Endodermal cell (in vitro differentiated cells): ENCODE data around the gene PACRG. TPM values are rescaled to one million over a fixed set of nuclear protein-coding genes. Genes with fewer than 3 reads are reported as not detected.

Source experiments
- DNase-seq: peaks from one replicate; pipeline ENCODE4 v3.0.0-alpha.2; 2017
- H3K27ac ChIP-seq: 2 replicates; pipeline ENCODE4 v1.5.1; 2013; ENCODE audit warnings: mild to moderate bottlenecking, low read depth, low read length, moderate library complexity
- H3K27me3 ChIP-seq: 2 replicates; pipeline ENCODE4 v1.6.1; 2013; ENCODE audit warnings: mild to moderate bottlenecking, low read length, moderate library complexity; ENCODE audit not compliant: insufficient read depth, control insufficient read depth, poor library complexity, severe bottlenecking
- H3K36me3 ChIP-seq: 2 replicates; pipeline ENCODE4 v1.7.0; 2013; ENCODE audit warnings: mild to moderate bottlenecking, low read length, moderate library complexity; ENCODE audit not compliant: control insufficient read depth, insufficient read depth
- H3K4me1 ChIP-seq: one replicate; pipeline ENCODE4 v1.7.0; 2013; ENCODE audit warnings: low read length; ENCODE audit not compliant: control insufficient read depth, insufficient read depth
- H3K4me3 ChIP-seq: 2 replicates; pipeline ENCODE4 v1.5.1; 2013; ENCODE audit warnings: mild to moderate bottlenecking, low read length, moderate library complexity
- H3K9ac ChIP-seq: 2 replicates; pipeline ENCODE4 v1.6.1; 2013; ENCODE audit warnings: mild to moderate bottlenecking, low read length, moderate library complexity; ENCODE audit not compliant: poor library complexity, severe bottlenecking; ENCODE audit errors: extremely low read depth
- H3K9me3 ChIP-seq: 2 replicates; pipeline ENCODE4 v1.6.1; 2013; ENCODE audit warnings: mild to moderate bottlenecking, low read length, moderate library complexity; ENCODE audit not compliant: control insufficient read depth
- H3K27ac Mint-ChIP-seq: 2 replicates; pipeline ENCODE4 v1.8.0; 2020; ENCODE audit warnings: mixed read lengths
- H3K27me3 Mint-ChIP-seq: 2 replicates; pipeline ENCODE4 v1.8.0; 2021; ENCODE audit warnings: mild to moderate bottlenecking, mixed read lengths; ENCODE audit not compliant: insufficient read depth
- H3K36me3 Mint-ChIP-seq: 2 replicates; pipeline ENCODE4 v1.8.0; 2020; ENCODE audit warnings: low read depth, mixed read lengths
- H3K4me1 Mint-ChIP-seq: 2 replicates; pipeline ENCODE4 v1.8.0; 2020; ENCODE audit warnings: mixed read lengths
- H3K4me3 Mint-ChIP-seq: 2 replicates; pipeline ENCODE4 v1.8.0; 2020; ENCODE audit warnings: mild to moderate bottlenecking, moderate library complexity, mixed read lengths
- H3K9me3 Mint-ChIP-seq: 2 replicates; pipeline ENCODE4 v1.8.0; 2020; ENCODE audit warnings: mild to moderate bottlenecking, mixed read lengths
- WGBS, 2 experiments: methylation state at CpG; one replicate each; pipeline versions ENCODE4 v1.1.5 to v1.1.7; 2013; ENCODE audit warnings: missing lambda C conversion rate in 2 of 2, mixed read lengths in 1 of 2; ENCODE audit not compliant: insufficient coverage in 1 of 2, insufficient read length in 1 of 2; 5-methylcytosine and 5-hydroxymethylcytosine counted together
- total RNA-seq, 2 donors: library from RNA; stranded (reverse); fragmentation: NEBNext Ultra II Directional in 1 of 2; extraction: Animal tissue kit (Norgen Biotek cat#: 25700) in 1 of 2; gene quantifications; 2 replicates in 1 of 2; 3 replicates in 1 of 2; pipeline ENCODE4 v1.2.1, GENCODE V29; 2021
- TF ChIP-seq, protein P1 (sequence below): fragments of 200-600 bp; sonication (generic); conservative IDR thresholded peaks from 2 replicates; pipeline ENCODE4 v1.5.0; 2021; ENCODE audit warnings: antibody characterized with exemption, mild to moderate bottlenecking

PACRG gene
- total RNA-seq, 2 donors from 2014 or later: 0.42 to 0.44 TPM

- 93 to 100% methylated on average over 1 to 4 of the region's 4 CpGs for WGBS, 2 experiments
Measured at GRCh38 chr6:162683135-162683534, 44.6 kb upstream of the PACRG start.

DNA sequence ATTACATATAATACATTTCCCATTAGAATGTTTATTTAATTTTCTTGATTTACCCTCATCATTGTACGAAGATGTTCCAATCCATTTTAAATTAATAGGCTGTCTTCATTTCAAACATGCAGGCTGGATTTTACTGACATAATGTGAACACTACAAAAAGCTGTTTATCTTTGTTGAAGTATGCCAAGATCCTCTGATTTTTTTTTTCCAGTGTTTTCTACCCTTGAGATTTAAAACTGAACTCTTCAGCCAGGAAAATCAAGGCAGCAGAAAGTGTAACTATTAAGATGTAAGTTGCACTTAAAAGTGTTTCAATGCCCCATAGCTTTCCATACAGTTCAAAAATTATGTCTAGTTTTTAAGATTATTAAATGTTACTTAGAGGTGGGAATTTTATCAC lies 43.7 kb upstream of the PACRG start:
- H3K27ac Mint-ChIP-seq: no peak overlapping the region

More at GRCh38 chr6:162683135-162683534, 44.6 kb upstream of the PACRG start:
- no peaks in the 10 kb centered on the region for H3K36me3 Mint-ChIP-seq
- H3K4me3 Mint-ChIP-seq: no peak overlapping the region
- DNase-seq: no peak
- no peaks in the 10 kb centered on the region for H3K4me1 Mint-ChIP-seq
- no peaks in the 10 kb centered on the region for H3K36me3 ChIP-seq
- H3K27ac Mint-ChIP-seq: no peak overlapping the region
- no peaks in the 10 kb centered on the region for H3K9me3 ChIP-seq
- TF ChIP-seq, protein P1, sequence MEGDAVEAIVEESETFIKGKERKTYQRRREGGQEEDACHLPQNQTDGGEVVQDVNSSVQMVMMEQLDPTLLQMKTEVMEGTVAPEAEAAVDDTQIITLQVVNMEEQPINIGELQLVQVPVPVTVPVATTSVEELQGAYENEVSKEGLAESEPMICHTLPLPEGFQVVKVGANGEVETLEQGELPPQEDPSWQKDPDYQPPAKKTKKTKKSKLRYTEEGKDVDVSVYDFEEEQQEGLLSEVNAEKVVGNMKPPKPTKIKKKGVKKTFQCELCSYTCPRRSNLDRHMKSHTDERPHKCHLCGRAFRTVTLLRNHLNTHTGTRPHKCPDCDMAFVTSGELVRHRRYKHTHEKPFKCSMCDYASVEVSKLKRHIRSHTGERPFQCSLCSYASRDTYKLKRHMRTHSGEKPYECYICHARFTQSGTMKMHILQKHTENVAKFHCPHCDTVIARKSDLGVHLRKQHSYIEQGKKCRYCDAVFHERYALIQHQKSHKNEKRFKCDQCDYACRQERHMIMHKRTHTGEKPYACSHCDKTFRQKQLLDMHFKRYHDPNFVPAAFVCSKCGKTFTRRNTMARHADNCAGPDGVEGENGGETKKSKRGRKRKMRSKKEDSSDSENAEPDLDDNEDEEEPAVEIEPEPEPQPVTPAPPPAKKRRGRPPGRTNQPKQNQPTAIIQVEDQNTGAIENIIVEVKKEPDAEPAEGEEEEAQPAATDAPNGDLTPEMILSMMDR: no peak
- H3K27me3 ChIP-seq: no peaks in the 10 kb centered on the region
- no peak overlapping the region for H3K4me3 ChIP-seq
- H3K27me3 Mint-ChIP-seq: no peaks in the 10 kb centered on the region
- no peak overlapping the region for H3K27ac ChIP-seq
- H3K9ac ChIP-seq: no peak overlapping the region
- H3K9me3 Mint-ChIP-seq: peaks cover 1% of the 10 kb centered on the region
- no peaks in the 10 kb centered on the region for H3K4me1 ChIP-seq

GRCh38 chr6:162684961-162685360 lies 42.8 kb upstream of the PACRG start:
- no peaks in the 10 kb centered on the region for H3K4me1 ChIP-seq
- no peaks in the 10 kb centered on the region for H3K9me3 ChIP-seq
- Mint-ChIP-seq H3K36me3 (no peaks in the 10 kb centered on the region), H3K27me3 (no peaks in the 10 kb centered on the region), H3K27ac (no peak overlapping the region), H3K9me3 (peaks cover 1% of the 10 kb centered on the region), H3K4me3 (no peak overlapping the region), H3K4me1 (no peaks in the 10 kb centered on the region)
- DNase-seq: no peak
- H3K27ac ChIP-seq: no peak overlapping the region
- H3K27me3 ChIP-seq: no peaks in the 10 kb centered on the region
- no peak overlapping the region for H3K4me3 ChIP-seq
- TF ChIP-seq, protein P1: no peak
- no peak overlapping the region for H3K9ac ChIP-seq
- H3K36me3 ChIP-seq: no peaks in the 10 kb centered on the region
- WGBS, 2 experiments: 73 to 95% methylated on average over 2 to 3 of the region's 3 CpGs

More for the DNA sequence above, 43.7 kb upstream of the PACRG start:
- no peak for DNase-seq
- Histone ChIP-seq H3K4me3 (no peak overlapping the region), H3K27me3 (no peaks in the 10 kb centered on the region), H3K4me1 (no peaks in the 10 kb centered on the region), H3K9ac (no peak overlapping the region), H3K9me3 (no peaks in the 10 kb centered on the region), H3K27ac (no peak overlapping the region), H3K36me3 (no peaks in the 10 kb centered on the region)
- peaks cover 1% of the 10 kb centered on the region for H3K9me3 Mint-ChIP-seq
- H3K4me3 Mint-ChIP-seq: no peak overlapping the region
- 80% methylated on average over 1 of the region's 1 CpG; no CpG with 5 or more reads in 1 of the 2 experiments for WGBS, 2 experiments
- H3K4me1 Mint-ChIP-seq: no peaks in the 10 kb centered on the region
- H3K36me3 Mint-ChIP-seq: no peaks in the 10 kb centered on the region
- H3K27me3 Mint-ChIP-seq: no peaks in the 10 kb centered on the region
- TF ChIP-seq, protein P1: no peak
